ENCODE data around the gene RAD51B.
"Not testable (repeated sequence)": the region's sequence is repeated elsewhere in the genome, so short reads cannot be mapped to it uniquely, and the experiment has no call there.

RAD51B gene

DNA sequence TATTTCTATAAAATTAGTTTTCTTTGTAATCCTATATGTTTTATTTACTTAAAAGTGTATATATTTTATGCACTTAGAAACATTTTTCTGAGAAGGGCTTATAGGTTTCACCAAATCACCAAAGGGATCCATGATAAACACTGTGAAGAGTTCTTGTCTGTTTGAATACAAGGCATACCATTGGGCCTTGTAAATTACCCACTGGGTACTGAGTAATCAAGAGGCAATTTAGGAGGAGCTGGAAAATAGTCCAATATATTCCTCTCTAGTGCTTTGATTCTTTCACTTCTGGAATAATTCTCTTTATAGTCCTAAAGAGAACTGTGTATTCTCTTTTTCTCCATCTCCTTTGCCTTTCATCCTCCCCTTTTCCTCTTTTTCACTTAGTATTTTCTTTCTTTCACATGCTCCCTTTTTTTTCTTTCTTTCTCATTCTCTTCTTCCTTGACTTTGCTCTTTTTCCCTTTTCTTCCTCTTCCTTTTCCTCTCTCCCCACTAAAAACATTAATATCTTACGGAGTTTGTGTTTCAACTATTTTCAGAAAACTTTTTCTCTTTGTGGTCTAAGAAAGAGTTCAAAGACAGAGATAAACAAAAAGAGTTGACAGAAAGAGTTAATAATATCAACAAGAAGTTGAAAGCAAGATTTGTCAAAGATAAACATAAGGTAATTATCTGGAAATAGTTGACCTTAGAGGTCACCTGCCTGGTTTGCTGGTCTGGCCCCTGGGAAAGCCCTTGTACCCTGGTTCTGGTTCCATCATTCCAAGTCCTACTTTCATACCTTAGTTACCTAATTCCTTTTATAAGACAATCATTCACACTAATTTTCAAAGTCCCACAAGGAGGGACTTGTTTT is 435.3 kb downstream of the RAD51B start:
- DNase-seq, result no peak

DNA sequence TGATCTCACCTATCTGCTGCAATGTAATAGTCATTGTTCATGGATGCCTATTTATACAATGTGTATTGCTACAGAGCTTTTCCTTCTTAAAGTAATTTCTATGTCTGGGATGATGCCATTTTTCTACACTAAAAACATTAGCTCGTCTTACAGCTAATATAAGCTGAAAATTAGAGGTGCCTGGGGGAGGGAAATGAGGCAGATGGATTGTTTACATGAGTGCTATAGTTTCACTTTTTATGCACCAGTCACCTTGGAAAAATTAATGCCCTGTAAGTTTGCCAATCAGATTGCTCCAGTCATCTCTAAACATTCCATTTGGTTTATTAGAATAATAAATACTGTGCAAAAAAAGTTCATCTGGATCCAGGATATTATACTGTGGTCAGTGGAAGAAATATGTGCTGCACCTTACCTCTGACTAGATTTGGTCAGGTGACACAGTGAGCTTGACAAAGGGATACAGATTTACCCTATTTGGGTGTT is 436.2 kb downstream of the RAD51B start:
- DNase-seq, result no peak

DNA sequence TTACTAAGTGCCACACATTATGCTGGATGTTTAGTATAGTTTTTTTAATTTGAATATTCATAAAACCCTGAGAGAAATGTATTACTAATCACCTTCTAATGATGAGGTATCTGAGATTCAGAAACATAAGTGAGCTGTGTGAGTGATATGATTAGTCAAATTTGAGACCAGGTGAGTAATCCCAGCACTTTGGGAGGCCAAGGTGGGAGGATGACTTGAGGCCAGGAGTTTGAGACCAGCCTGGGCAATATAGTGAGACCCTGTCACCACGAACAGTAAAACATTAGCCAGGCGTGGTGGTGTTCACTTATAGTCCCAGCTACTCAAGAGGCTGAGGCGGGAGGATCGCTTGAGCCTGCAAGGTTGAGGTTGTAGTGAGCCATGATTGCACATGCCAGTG is 438.4 kb downstream of the RAD51B start:
- no peak for DNase-seq

DNA sequence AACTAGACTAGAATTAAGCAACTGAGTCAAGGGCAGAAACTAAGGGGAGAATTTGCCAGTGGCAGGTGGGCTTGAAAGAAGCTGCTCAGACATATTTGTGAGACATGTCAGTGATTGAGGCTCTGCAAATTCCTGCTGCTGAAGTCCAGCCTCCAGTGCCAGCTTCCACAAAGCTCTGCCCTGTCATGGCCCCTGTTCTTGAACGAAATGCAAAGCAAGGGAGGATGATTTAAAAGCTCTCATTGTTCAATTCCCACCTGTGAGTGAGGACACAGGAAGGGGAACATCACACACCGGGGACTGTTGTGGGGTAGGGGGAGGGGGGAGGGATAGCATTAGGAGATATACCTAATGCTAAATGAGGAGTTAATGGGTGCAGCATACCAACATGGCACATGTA is 439.4 kb downstream of the RAD51B start:
- not testable (repeated sequence) for DNase-seq

DNA sequence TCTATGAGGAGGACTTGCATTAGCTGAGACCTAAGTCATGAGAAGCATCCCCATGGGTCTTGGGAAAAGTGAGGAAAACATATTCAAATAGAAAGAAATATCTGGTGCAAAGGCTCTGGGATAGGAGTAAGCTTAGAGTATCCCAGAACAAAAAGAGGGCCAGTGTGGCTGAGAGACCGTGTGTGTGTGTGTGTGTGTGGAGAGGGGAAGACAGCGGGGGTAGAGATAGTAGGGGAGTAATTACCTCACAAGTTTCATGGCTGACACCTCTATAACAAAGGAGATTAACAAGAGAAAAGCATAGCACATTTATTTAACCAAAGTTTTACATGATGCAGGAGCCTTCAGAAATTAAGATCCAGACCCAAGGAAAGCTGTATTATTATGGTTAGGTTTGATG is 440.5 kb downstream of the RAD51B start:
- DNase-seq, result no peak

DNA sequence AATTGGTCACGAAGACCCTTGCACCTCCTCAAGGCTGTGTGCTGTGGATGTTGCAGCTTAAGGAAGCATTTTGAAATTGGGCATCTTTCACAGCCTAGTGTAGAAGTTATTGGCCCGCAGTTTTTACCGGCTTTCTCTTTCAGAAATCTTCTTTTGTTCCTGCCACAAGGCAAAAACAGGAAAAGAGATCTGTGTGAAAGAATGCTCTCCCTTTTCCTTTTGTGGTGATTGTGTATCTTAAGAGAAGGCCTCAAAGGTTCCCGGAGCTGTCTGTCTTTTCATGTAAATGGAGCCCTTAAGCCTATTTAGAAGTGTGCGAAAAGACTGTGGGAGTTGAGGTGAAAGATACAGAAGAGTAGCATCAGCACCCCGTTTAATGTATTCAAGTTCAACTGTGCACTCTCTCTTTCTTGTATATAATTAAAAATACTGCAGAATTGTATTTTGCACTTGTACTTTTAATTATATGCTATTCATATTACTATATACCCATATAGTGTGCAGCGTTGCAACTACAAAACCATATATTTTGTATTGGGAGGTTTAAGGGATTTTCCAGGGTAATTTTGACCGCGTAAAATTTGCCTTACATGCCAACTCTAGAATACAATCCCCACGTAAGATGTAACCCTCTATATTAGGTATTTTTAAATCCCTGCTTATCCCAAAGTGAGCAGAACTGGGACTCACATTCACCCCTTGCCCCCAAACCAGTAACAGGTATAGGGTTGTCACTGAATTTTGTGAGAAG is 441.7 kb downstream of the RAD51B start:
- no peak for DNase-seq

DNA sequence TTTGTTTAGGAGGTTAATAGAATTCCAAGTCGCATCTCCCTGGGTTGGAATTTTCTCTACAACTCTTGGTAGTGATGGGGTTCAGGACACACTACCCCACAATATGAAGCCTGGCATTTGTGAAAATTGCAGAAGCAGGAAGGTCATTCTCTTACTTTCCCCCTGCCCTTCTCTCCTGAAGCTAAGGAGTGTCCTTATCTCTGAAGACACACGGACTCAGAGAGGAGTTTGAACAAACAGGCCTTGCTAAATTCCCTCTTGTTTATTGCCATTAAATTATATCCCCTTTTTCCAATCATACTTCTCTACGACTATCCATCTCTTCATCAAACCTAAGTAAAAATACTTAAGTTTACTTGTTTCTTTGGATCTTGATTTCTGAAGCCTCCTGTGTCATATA is 443.0 kb downstream of the RAD51B start:
- DNase-seq, result no peak

DNA sequence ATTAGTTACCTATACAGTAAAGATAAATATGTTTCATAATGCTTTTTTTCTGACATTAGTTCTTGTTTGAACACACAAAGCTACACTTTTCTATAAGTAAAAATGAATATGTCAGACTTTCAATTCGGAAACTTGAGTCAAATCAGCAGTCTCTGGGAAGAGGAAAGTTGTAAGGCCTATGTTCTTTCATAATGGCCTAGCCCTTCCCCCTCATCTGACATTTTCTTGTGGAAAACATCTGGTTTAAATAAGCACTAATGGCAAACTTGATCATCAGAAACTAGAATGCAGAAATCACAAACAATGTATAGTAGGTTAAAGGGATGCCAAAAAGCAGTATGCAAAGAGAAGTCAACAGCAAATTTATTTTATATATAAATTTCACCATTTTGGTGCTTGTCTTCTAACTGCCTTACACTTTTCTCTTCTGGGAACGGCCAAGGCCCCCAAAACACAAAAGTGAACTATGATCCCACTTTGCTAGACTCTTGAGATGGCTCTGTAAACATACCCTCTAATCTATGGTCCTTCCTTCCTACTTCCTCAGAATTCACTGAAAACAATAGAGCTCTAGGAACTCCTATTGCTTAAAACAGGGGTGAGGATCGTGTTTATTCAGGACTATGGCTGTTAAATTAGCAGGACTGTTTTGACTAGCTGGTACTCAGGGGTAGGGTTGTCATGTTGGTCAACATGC is 444.1 kb downstream of the RAD51B start:
- DNase-seq, result no peak

DNA sequence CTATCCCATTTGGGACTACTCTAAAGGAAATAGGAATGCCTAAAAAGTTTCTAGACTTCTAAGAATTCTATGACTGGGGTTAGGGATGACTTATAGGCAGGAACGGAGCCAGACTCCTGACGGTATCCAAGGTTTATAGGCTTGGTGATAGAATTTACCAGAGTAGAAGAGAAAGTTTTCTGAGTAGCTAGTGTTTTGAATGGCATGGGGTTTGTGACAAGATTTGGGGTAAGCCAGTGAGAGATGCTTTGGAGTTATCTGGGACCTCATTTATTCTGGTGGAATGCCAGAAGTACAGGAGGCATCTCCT is 444.6 kb downstream of the RAD51B start:
- DNase-seq, result no peak

DNA sequence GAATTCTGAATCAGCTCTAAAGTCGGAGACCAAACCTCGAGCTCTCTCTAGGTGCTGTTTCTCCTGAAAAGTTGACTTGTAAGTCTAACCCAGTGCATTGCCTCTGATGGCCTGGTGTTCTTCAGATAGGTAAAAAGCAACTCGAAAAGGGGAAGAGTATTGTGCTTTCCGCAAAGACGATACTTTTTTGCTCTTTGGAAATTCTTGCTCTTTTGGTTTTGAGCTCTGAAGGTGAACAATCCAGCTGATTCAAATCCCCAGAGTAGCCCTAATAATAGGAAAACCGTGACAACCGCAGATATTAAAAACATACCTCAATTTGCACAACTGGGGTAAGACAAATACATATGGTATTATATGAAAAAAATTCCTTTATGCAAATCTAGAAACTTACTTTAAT is 447.4 kb downstream of the RAD51B start:
- no peak for DNase-seq

DNA sequence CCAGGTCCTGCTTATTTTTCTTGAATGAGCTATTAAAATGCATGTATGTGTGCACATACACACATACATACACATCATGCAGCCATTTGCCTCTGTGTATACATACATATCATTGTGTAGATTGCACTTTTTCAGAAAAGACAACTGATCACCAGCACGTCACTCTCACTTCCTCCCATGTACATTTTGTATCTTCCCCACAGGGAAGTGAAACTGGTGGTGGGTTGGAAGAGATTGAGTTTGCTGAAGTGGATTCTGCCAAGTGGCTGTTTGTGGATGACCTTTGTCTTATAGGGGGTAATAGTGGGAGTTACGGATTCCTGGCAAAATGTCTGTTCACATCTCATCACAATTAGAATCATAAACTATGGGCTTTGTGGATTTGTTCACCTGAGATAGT is 448.6 kb downstream of the RAD51B start:
- DNase-seq, result peak; percentile 90 to 98 (median 96)

DNA sequence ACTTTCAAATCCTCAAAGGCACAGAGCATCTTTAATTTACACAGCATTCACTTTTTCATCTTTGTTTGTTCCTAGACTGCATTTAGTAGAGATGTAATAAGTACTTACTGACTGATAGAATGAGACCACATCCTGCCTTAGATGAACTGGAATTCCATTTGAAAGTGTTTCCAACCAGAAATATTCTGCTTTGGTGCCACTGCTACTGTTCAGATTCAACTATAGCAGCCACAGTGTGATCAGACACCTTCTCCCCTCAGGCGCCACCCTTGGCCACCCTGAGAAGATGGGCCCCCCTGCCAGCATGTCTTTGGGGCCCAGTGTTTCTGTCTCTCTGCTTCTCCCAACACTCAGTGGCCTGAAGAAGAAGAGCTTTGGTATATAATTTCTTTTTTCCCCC is 449.1 kb downstream of the RAD51B start:
- DNase-seq, result no peak

DNA sequence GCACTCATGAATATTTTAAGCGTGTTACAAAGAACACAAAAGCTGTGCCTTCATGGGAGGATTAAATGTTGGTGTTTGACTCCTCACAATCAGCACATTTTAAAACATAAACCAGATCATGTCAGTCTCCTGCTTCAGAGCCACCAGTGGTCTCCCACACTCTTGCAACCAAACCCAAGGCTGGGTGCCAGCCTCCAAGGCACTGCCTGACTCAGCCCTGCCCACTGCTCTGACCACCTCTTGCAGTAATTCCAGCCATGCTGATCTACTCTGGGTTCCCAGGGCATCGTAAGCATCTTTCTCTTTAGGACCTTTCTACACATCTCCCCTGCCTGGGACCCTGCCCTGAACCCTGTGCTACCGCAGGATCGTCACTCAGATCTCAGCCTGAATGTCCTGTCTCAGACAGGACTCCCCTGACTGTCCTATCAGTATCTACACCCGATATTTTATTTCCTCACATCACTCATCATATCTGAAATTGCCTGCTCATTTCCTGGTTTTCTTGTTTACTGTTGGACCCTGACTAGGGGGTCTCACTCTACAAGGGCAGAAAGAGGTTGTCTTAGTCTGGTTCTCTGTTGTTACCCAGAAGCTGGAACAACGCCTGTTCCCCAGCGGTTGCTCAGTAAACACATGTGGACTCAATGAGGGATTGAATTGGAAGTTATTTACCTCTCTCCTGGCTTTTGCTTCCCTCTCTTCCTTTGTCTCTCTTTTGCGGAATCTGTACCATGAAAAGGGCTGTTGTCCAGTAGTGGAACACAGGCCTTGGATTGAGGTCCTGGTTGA is 449.8 kb downstream of the RAD51B start:
- peak; percentile 73 to 84 (median 84) for DNase-seq

DNA sequence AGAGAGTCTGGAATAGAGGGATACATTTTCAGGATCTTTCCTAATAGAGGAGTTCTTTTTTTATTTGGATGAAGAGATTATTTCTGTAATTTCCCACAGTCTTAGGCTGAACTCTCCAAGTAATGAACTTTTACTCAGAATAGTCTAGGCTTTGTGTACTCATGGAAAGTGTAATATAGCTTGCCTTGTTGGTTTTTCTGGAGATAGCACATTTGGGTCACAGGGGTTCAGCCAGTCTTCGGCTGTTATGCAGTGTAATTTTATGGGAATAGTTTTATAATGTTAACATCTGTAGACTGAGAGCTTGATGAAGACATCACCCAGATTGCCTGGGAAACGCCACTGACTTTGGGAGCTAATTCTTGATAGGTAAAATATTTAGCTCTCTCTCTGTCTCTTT is 450.8 kb downstream of the RAD51B start:
- DNase-seq, result no peak

DNA sequence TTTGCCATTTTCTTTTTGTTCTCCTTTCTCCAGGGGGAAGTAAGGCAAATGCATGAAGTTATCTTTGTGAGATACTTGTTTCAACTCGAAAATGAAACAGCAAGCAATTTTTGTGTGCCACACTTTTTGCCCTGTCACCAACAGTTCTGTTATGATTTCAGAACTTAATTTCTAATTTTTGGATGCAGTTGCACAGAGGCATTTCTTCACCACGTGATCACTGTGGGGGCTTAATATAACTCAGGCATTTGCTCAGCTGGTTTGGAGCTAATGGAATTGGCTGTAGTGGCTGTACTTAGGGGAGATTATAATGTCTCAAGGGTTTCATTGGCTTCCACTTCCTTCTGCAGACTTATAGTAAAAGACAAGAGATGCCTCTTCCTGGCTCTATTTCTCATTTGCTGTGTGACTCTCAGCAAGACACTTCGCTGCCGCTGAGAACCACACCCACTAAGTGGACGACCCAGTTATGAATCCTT is 452.4 kb downstream of the RAD51B start:
- DNase-seq, result peak; percentile 64 to 85 (median 66)

DNA sequence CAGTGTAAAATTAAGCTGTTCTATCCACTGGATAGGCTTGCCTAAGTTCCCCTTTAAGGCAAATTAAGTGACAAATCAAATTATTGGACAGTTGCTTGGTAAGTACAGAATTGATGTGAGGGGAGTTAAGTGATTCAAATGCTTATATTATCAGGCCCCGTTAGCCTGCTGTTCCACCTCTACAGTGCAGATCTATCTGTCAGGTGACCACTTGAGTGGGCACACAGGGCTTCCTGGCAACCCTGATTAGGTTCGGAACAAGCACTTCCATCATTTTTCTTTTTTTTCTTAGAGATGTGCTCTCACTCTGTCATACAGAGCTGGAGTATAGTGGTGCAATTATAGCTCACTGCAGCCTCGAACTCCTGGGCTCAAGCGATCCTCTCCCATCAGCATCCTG is 453.8 kb downstream of the RAD51B start:
- no peak for DNase-seq

DNA sequence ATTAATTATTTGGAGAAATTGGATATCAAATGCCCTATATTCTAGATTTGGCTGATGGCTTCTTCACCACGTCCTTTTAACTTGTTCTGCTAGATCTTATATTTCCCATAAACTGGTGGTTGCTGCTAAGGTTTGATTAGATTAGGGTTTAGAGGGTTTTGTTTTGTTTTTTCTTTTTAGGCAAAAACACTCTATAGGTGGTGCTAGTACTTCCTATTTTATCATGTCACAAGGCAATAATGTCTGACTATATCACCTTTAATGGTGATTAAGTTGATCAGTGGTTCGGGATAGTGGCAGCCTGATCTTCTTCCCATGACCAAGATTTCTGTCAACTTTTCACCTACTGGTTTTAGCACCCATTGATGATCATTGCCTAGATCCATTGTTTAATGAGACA is 455.1 kb downstream of the RAD51B start:
- no peak for DNase-seq

DNA sequence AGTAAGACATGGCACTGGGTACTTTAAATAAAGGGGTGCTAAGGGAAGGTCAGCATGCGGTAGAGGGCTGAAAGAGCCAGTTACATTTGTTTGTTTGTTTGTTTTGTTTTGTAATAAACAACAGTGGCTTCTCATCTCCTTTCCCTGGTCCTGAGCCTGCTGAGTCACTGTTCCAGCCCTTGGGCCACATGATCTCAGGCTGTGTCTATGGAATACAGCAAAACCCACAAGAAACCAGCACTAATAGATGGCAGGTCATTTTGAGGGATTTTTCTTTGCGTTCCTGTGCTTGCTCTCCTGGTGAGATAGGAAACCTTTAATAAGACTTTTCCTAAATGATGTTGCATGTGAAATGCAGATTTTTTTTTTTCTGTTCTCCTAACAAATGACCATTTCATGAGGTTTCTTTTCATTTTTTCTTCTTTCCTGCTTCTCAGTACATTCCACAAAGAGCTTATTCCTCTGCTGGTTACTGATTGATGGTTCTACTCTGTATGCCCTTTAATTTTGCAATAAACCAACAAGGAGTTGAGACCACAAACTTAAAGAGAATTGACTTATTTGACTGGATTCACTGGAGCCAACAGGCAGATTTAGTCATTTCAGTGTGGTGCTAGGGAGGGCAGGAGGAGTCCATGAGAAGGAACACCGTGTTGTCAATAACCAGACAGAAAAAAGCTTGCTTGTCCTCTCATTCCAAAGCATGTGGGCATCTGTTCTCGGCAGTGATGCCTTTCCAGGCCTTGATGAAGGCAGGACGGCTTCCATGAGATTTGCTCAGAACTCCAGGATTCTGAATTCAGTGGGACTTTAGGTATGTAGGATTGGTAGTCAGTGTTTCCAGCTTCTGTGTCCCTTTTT is 459.2 kb downstream of the RAD51B start:
- DNase-seq, result peak; percentile 42 to 53 (median 46)

DNA sequence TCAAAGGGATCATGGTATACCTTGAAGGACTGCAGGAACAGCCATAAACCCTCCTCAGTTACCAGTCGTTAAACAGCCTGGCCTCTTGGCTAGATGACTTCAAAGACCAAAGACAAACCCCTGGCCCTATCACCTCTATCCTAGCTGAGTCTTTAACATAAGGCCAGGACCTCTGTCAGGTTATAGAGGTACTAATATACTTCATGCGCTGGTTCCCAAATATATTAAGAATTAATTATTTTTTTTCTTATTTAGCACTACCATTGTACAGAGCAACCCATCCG is 459.8 kb downstream of the RAD51B start:
- no peak for DNase-seq

DNA sequence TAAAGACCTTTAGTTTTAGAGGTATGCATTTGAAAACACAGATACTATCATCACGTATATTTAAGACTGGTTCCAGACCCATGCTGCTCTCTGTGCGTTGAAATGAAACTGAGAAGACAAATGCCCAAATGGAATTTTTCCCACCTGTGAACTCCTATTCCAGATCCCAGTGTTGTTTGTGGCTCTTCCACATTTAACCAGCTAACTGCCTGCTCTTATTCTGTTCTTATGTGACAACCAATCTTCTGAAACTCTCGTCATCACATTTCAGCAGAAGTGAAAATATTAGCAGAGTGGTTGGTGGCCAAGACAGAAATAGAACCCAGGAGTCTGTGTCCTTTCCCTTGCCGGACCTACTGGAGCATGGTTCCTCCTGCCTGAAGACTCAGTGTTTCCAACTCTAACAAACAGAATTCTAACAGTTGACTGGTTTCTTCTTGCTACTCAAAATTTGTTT is 460.2 kb downstream of the RAD51B start:
- DNase-seq, result no peak

DNA sequence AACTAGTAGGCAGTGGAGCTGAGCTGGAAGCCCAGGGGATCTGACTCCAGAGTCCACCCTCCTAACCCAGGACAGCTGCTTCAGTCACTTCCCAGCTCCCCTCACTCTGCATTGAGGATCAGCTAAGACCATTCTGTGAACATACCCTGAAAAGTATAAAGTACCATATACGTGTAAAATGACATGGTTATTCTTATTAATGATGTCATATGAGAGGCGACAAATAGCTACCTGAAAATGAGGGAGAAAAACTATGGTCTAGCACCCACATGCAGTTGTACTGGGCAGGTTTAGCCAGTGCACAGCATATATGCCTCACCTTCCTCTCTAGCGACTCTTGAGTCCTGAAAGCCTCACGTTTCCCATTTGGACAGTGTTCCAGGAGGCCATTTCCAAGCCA is 461.9 kb downstream of the RAD51B start:
- no peak for DNase-seq

All from suppressor macrophage treated with lipopolysaccharide for 1 hour (primary cell).